HT-29 (cell line): ENCODE measurements around the gene STRADB. TPM values are rescaled to one million over a fixed set of nuclear protein-coding genes. Genes with fewer than 3 reads are reported as not detected.
A peak's percentile ranks its signal among the peaks of the same experiment; 100 is the strongest.
"Not testable (repeated sequence)": the region's sequence is repeated elsewhere in the genome, so short reads cannot be mapped to it uniquely, and the experiment has no call there.

Source experiments
- DNase-seq: peaks from one replicate; pipeline ENCODE4 v3.0.0-alpha.2; 2015; ENCODE audit warnings: low spot score
- total RNA-seq: library from RNA; depleted of rRNA; stranded (reverse); fragments of >200 nt; shearing (Covaris generic); gene quantifications from 2 replicates; pipeline ENCODE4 v1.2.3, GENCODE V29; 2014; rRNA removed

Gene STRADB
- 7.6 and 8.1 TPM in 2 replicates for total RNA-seq

- DNase-seq: peak; percentile 90
These were observed at the start of gene STRADB, which contains the start of gene TRAK2 for GRCh38 chr2:201451292-201452057. STRADB (plus strand) TSS chr2:201451740; CDS start chr2:201454841, 3,101 bp downstream. TRAK2 (minus strand) TSS chr2:201451458; CDS start chr2:201420507, 30,951 bp downstream.

DNA sequence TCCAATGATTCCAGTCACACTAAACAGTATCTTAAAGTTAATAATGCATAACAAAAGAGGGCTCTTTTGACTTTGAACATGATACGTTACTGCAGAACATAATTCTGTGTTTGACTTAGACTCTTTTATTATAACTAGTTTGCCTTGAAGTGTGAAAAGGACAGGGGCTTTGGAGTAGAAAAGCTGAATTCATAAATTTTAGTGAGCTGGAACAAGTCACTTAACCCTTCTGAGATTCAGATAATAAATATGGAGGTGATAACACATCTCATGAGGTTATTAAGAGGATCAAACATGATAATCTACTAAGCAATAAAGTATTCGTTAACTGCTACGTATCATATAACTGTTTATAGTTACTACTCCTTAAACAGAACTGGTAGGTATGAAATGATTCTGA is 49.7 kb upstream of the STRADB start:
- DNase-seq: no peak

GRCh38 chr2:201402651-201403562 is 48.6 kb upstream of the STRADB start:
- DNase-seq: no peak

GRCh38 chr2:201403880-201404279 is 47.7 kb upstream of the STRADB start:
- DNase-seq: peak; percentile 52

DNA sequence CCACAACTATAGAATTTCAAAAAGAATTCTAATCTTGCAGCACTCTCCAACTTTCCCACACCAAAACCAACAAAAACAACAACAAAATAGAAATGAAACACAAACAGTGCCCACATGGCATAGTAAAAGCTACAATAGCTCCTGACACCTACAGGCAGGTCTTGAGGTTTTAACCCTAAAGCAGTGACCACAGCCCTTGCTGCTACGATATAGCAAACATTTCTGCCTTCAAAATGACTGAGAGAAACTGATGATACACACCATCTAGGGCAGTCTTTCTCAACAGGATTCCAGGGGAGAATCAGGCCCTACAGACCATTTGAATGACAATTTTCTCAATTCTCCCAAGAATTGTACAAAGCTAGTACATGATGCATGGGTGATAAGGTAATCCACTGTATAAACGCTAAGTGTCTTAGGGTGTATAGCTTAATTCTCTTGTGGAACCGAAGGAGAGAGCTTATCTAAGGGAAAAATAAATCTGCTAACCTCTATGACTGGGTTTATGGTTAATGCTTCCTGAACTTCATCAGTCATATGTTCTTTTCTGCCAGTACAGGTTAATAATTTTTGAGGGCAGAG is 46.8 kb upstream of the STRADB start:
- DNase-seq: peak; percentile 48

GRCh38 chr2:201406077-201406662 is 45.4 kb upstream of the STRADB start:
- peak; percentile 79 for DNase-seq

DNA sequence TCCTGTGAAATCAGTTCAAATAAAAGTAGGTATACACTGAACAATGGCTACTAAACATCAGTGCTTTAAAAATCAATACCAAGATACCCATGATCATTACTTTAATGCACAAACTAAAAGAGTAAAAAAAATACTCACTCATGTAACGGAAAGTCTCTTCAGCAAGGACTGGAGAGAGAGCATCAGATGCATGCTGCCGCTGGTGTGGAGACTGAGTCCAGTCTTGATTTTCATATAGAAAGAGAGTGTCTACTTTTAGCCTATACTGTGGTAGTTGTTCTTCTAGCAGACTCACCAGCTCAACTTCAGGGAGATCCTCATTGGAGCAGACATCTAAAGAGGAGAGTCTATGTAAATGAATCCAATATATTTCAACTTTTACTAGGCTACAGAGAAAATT is 44.3 kb upstream of the STRADB start:
- DNase-seq: peak; percentile 26

GRCh38 chr2:201408931-201409330 is 42.6 kb upstream of the STRADB start:
- no peak for DNase-seq

DNA sequence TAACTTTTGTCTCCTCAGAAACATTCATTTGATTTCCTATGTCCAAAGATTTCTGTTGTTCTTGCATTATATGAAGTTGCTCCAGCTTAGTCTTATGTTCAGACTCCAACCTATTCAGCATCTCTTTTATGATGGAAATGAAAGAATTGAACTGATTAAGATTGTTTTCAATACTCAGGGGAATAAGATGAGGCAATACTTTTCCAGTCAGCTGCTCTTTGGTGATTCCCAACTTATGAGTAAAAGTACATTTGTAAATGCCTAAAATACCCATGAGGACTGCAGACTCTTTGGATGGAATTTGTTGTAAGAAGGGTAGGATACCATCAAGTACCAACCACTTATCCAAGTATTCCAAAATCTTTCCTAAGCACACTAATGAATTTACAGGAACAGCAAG is 40.1 kb upstream of the STRADB start:
- no peak for DNase-seq

- no peak for DNase-seq
These were observed 38.4 kb upstream of the STRADB start for GRCh38 chr2:201413143-201413542.

DNA sequence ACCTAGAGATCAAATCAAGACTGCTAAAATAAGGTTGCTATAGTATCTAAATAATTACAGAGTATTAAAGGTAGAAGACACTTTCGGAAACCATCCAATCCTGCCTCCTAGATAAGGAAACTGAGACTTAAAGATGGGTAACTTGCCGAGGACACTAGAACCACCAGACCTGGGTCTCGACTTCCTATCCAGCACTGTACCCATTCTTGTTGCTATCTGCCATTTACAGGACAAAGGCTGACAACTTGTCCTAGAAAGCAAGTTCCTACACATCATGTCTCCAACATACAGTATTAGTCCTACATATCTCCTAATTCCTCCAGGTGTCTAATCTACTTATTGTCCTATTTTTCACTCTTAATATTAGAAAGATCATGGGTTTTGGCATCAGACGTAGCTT is 38.0 kb upstream of the STRADB start:
- no peak for DNase-seq

DNA sequence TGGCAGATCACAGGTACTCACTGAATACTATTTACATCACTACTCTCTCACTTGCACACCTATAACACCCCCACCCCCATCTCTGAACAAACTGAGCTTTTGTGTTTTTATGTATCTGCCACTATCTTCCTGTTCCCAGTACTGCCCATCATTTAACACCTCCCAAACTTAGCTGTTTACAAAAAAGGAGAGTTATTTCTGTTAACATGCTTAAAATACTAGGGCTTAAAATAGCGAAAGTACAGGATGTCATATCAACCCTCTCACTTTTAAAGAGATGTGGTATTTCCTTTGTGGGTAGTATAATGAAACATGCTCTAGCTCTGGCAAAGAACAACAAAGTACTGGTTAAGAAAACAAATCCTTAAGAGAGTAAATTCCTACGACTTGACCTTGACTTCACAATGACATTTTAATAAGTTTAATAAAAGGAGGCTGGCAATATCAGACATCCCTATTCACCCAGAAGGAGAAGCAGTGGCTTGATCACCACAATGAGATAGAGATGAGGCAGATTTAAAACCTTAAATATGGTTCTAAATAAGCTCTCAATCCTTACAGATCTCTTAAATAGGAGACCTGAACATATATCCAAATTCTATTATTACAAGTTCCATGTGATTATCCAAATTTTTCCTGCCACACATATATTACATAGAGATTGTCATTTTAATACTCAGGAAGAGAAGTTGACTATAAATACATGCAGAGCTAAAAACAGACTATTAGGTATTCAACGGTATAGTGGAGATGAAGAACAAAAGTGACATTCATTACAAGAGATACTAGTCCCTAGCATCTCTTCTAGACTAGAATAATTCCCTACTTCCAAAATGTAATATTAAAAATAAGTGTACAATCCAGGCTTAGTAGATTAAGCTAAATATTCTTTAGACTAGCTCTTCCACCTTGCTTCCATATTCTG is 37.2 kb upstream of the STRADB start:
- no peak for DNase-seq

- no peak for DNase-seq
These were observed 36.4 kb upstream of the STRADB start for GRCh38 chr2:201415149-201415548.

- peak; percentile 53 for DNase-seq
These were observed 32.4 kb upstream of the STRADB start for GRCh38 chr2:201419057-201419635.

GRCh38 chr2:201419986-201420385 is 31.6 kb upstream of the STRADB start:
- DNase-seq: no peak

GRCh38 chr2:201420442-201421113 is 31.0 kb upstream of the STRADB start:
- DNase-seq: no peak

DNA sequence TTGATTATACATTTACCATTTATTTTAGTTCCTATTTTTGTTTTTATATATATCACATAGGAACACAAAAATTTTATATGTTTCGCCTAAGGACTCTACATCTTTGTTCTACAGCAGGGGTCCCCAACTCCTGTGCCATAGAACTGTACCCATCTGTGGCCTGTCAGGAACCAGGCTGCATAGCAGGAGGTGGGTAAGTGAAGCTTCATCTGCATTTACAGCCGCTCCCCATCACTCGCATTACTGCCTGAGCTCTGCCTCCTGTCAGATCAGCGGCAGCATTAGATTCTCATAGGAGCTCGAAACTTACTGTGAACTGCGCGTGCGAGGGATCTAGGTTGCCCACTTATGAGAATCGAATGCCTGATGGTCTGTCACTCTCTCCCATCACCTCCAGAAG is 25.6 kb upstream of the STRADB start:
- no peak for DNase-seq

DNA sequence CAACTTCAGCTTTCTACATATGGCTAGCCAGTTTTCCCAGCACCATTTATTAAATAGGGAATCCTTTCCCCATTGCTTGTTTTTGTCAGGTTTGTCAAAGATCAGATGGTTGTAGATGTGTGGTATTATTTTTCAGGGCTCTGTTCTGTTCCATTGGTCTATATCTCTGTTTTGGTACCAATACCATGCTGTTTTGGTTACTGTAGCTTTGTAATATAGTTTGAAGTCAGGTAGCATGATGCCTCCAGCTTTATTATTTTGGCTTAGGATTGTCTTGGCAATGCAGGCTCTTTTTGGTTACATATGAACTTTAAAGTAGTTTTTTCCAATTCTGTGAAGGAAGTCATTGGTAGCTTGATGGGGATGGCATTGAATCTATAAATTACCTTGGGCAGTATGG is 23.2 kb upstream of the STRADB start:
- DNase-seq: not testable (repeated sequence)

GRCh38 chr2:201429835-201430234 is 21.7 kb upstream of the STRADB start:
- DNase-seq: not testable (repeated sequence)

- DNase-seq: not testable (repeated sequence)
These were observed 21.2 kb upstream of the STRADB start for GRCh38 chr2:201430322-201430721.
